ENCODE data around the gene BTBD9. TPM values are rescaled to one million over a fixed set of nuclear protein-coding genes. Genes with fewer than 3 reads are reported as not detected.

Gene BTBD9
- total and polyA plus RNA-seq, 9 of the 15 experiments (the other 6 are each of a cell fraction or from before 2014, with no cell fraction given): 0.08 to 1.6 (median 0.58) TPM

DNA sequence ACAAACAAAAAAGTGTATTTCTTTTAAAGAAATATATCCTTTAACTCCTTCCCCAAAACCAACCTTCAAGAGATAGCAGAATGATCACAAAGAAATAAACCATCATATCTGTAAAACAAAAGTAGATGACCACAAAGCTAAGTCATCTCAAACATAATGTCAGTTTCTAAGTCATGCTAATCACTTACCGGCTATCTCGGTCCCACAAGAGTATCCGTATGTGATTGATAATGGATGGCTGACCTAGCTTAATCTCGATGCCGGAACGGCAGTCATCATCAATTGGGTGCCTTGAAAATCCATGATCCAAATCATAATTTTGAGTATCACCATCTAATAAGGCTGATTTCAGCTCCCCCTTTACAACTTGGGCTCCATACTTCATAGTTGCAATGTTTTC is 59.7 kb downstream of the BTBD9 start:
- H3K4me3 ChIP-seq: no peak overlapping the region
- ATAC-seq (no peak), FAIRE-seq (no peak), DNase-seq (ENCODE audit: extremely low read depth in 1 of 4, low spot score in 3 of 4) (peak in 3 of 4 experiments; percentile 25 to 44 (median 33))
- intact Hi-C loops (cut with micrococcal nuclease) (no loop called here), in situ Hi-C loops (cut with MboI) (no loop called here)
- no peak overlapping the region for H3K4me2 ChIP-seq (ENCODE audit: insufficient read depth, low read length)
- no peaks in the 10 kb centered on the region for H4K20me1 ChIP-seq (replicated peaks; ENCODE audit: control insufficient read depth, insufficient read depth, low read length)
- no peak overlapping the region for H2AFZ ChIP-seq (ENCODE audit: low read depth, low read length)
- no peak overlapping the region for H3K27ac ChIP-seq (ENCODE audit: extremely low read depth, low read depth, low read length)
- no peaks in the 10 kb centered on the region for H3K9me3 ChIP-seq (replicated peaks; ENCODE audit: control insufficient read depth, insufficient read depth, low read depth, low read length)
- H3K9me1 ChIP-seq (ENCODE audit: control insufficient read depth, insufficient read depth, low read length): no peaks in the 10 kb centered on the region
- no peaks in the 10 kb centered on the region for H3K79me2 ChIP-seq (ENCODE audit: control insufficient read depth, insufficient read depth, low read length)
- CTCF ChIA-PET (ENCODE audit: low intra/inter-chr PET ratio): no interaction called here
- H3K9ac ChIP-seq (ENCODE audit: insufficient read depth in 1 of 2, low read depth in 2 of 2, low read length in 2 of 2): no peak overlapping the region
- no peaks in the 10 kb centered on the region; a peak in 1 of 5 replicates for H3K27me3 ChIP-seq (ENCODE audit: control insufficient read depth in 2 of 2, insufficient read depth in 2 of 2, low read length in 2 of 2)
- H3K36me3 ChIP-seq (ENCODE audit: control insufficient read depth, insufficient read depth, low read length): no peaks in the 10 kb centered on the region
- POLR2A ChIA-PET: interaction anchor here (0.7 to 1.2 kb wide), 2 partner anchors 9 to 982 kb away, joined by 3 to 4 read pairs; no protein-coding TSS in a partner anchor
- WGBS (ENCODE audit: insufficient coverage, low coverage, missing lambda C conversion rate): 7% methylated on average over 6 of the region's 6 CpGs
- peaks cover 0 to 29% of the 10 kb centered on the region in 2 experiments; a peak in 3 of 5 replicates for H3K4me1 ChIP-seq (replicated peaks in 1 of 2; ENCODE audit: control insufficient read depth in 2 of 2, insufficient read depth in 2 of 2, low read length in 2 of 2)
- BruUV-seq (replicated peaks): no TSS peak
- peak; percentile 78 for TF ChIP-seq CBFA2T3 (IDR thresholded peaks at IDR 0.05)
- no peak for TF ChIP-seq ZNF780A (CRISPR knock-in tag; IDR thresholded peaks at IDR 0.05)
- TF ChIP-seq, protein P1, sequence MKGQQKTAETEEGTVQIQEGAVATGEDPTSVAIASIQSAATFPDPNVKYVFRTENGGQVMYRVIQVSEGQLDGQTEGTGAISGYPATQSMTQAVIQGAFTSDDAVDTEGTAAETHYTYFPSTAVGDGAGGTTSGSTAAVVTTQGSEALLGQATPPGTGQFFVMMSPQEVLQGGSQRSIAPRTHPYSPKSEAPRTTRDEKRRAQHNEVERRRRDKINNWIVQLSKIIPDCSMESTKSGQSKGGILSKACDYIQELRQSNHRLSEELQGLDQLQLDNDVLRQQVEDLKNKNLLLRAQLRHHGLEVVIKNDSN (CRISPR knock-in tag; IDR thresholded peaks at IDR 0.05): no peak
- no peak for TF ChIP-seq PURB (CRISPR knock-in tag; IDR thresholded peaks at IDR 0.05; ENCODE audit: low read depth)
- peak in 1 of 2 experiments; percentile 92; a peak in 2 of 4 replicates for TF ChIP-seq RCOR1 (IDR thresholded peaks at IDR 0.05; ENCODE audit: borderline replicate concordance in 1 of 2, low read depth in 2 of 2, low read length in 2 of 2)
- no peak for TF ChIP-seq OTX1 (CRISPR knock-in tag; IDR thresholded peaks at IDR 0.05)
- TF ChIP-seq HIVEP1 (CRISPR knock-in tag; IDR thresholded peaks at IDR 0.05): no peak
- TF ChIP-seq, protein P2, sequence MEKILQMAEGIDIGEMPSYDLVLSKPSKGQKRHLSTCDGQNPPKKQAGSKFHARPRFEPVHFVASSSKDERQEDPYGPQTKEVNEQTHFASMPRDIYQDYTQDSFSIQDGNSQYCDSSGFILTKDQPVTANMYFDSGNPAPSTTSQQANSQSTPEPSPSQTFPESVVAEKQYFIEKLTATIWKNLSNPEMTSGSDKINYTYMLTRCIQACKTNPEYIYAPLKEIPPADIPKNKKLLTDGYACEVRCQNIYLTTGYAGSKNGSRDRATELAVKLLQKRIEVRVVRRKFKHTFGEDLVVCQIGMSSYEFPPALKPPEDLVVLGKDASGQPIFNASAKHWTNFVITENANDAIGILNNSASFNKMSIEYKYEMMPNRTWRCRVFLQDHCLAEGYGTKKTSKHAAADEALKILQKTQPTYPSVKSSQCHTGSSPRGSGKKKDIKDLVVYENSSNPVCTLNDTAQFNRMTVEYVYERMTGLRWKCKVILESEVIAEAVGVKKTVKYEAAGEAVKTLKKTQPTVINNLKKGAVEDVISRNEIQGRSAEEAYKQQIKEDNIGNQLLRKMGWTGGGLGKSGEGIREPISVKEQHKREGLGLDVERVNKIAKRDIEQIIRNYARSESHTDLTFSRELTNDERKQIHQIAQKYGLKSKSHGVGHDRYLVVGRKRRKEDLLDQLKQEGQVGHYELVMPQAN (IDR thresholded peaks at IDR 0.05; ENCODE audit: borderline replicate concordance): no peak
- no peak for TF ChIP-seq SIN3A (IDR thresholded peaks at IDR 0.05; ENCODE audit: borderline replicate concordance in 2 of 2, control insufficient read depth in 1 of 2, low read depth in 2 of 2, low read length in 2 of 2)
- peak; percentile 59 for TF ChIP-seq CBFA2T2 (conservative IDR thresholded peaks at IDR 0.05)
- no peak for TF ChIP-seq ZNF79 (CRISPR knock-in tag; IDR thresholded peaks at IDR 0.05; ENCODE audit: low read depth)
- no peak for TF ChIP-seq PTTG1 (tag; IDR thresholded peaks at IDR 0.05; ENCODE audit: low read depth)
- 0 out of 2 replicates have a peak, but pooled peaks have one; percentile 18 for TF ChIP-seq MAFG (tag; conservative IDR thresholded peaks at IDR 0.05)
- no peak for TF ChIP-seq WHSC1 (IDR thresholded peaks at IDR 0.05; ENCODE audit: low read length)
- no peak for TF ChIP-seq HNRNPH1 (optimal IDR thresholded peaks at IDR 0.05; ENCODE audit: low read depth, low read length)
- TF ChIP-seq CEBPB (tag; IDR thresholded peaks at IDR 0.05): no peak
- TF ChIP-seq ARID1B (IDR thresholded peaks at IDR 0.05): peak; percentile 69
- TF ChIP-seq NUFIP1 (IDR thresholded peaks at IDR 0.05; ENCODE audit: partially characterized antibody): no peak
- TF ChIP-seq TAL1 (IDR thresholded peaks at IDR 0.05): peak; percentile 46; the same call in 1 of the 2 replicates
- TF ChIP-seq TFAM (CRISPR knock-in tag; conservative IDR thresholded peaks at IDR 0.05): no peak
- TF ChIP-seq CBX8 (IDR thresholded peaks at IDR 0.05; ENCODE audit: borderline replicate concordance, extremely low read depth, low read depth, low read length, poor library complexity, severe bottlenecking): no peak
